Kidney glomerular epithelial cell (primary cell): ENCODE data around the gene ABCB4.
A peak's percentile ranks its signal among the peaks of the same experiment; 100 is the strongest.
"Not testable (repeated sequence)": the region's sequence is repeated elsewhere in the genome, so short reads cannot be mapped to it uniquely, and the experiment has no call there.

Source experiments
- DNase-seq: peaks from one replicate; lab custom pipeline; 2025; lab: John Stamatoyannopoulos, UW

ABCB4 gene

GRCh38 chr7:87476179-87476557 is 688 bp upstream of the ABCB4 start:
- no peak for DNase-seq

- peak; percentile 83 for DNase-seq
Measured at GRCh38 chr7:87474533-87475358, 734 bp downstream of the ABCB4 start.

GRCh38 chr7:87473986-87474385 is 1.5 kb downstream of the ABCB4 start:
- no peak for DNase-seq

GRCh38 chr7:87473192-87473591 is 2.3 kb downstream of the ABCB4 start:
- DNase-seq, result no peak

- no peak for DNase-seq
Measured at GRCh38 chr7:87471473-87471872, 4.0 kb downstream of the ABCB4 start.

- DNase-seq, result not testable (repeated sequence)
Measured at GRCh38 chr7:87469204-87469603, 6.3 kb downstream of the ABCB4 start.

- not testable (repeated sequence) for DNase-seq
Measured at GRCh38 chr7:87465534-87465880, 10.0 kb downstream of the ABCB4 start.

- not testable (repeated sequence) for DNase-seq
Measured at GRCh38 chr7:87464830-87465533, 10.5 kb downstream of the ABCB4 start.

- no peak for DNase-seq
Measured at GRCh38 chr7:87463982-87464381, 11.5 kb downstream of the ABCB4 start.

- DNase-seq, result not testable (repeated sequence)
Measured at GRCh38 chr7:87460444-87460843, 15.0 kb downstream of the ABCB4 start.

- DNase-seq, result no peak
Measured at GRCh38 chr7:87459941-87460340, 15.5 kb downstream of the ABCB4 start.

GRCh38 chr7:87458148-87458547 is 17.3 kb downstream of the ABCB4 start:
- DNase-seq, result no peak

- no peak for DNase-seq
Measured at GRCh38 chr7:87456247-87456646, 19.2 kb downstream of the ABCB4 start.

- DNase-seq, result no peak
Measured at GRCh38 chr7:87452279-87452678, 23.2 kb downstream of the ABCB4 start.

GRCh38 chr7:87451187-87451586 is 24.3 kb downstream of the ABCB4 start:
- DNase-seq, result peak; percentile 4

- no peak for DNase-seq
Measured at GRCh38 chr7:87450706-87451105, 24.8 kb downstream of the ABCB4 start.

GRCh38 chr7:87448388-87448787 is 27.1 kb downstream of the ABCB4 start:
- DNase-seq, result no peak

GRCh38 chr7:87447116-87447635 is 28.3 kb downstream of the ABCB4 start:
- DNase-seq, result no peak

GRCh38 chr7:87445897-87446296 is 29.6 kb downstream of the ABCB4 start:
- DNase-seq, result no peak

- DNase-seq, result peak; percentile 39
Measured at GRCh38 chr7:87435546-87435945, 39.9 kb downstream of the ABCB4 start.

GRCh38 chr7:87432536-87432935 is 42.9 kb downstream of the ABCB4 start:
- DNase-seq, result no peak

- DNase-seq, result no peak
Measured at GRCh38 chr7:87427288-87427687, 48.2 kb downstream of the ABCB4 start.

- DNase-seq, result no peak
Measured at GRCh38 chr7:87426160-87426559, 49.3 kb downstream of the ABCB4 start.
